HepG2 (cell line): ENCODE measurements around the gene STOM. TPM values are rescaled to one million over a fixed set of nuclear protein-coding genes. Genes with fewer than 3 reads are reported as not detected.

ENCODE experiments used
- AHR ChIP-seq: IDR thresholded peaks from 2 replicates; pipeline ENCODE4 v1.6.1; 2018; ENCODE audit warnings: missing genetic modification reagents, missing compliant biosample characterization
- ARNT ChIP-seq: fragments of 450-650 bp; IDR thresholded peaks from 2 replicates; pipeline ENCODE4 v1.6.1; 2017
- ATM ChIP-seq: fragments of 450-650 bp; IDR thresholded peaks from 2 replicates; pipeline ENCODE4 v1.7.1; 2017; ENCODE audit warnings: mild to moderate bottlenecking, borderline replicate concordance
- FOXC1 ChIP-seq: sonication (generic); formaldehyde crosslinking; IDR thresholded peaks from 2 replicates; pipeline ENCODE4 v1.8.0; 2022; ENCODE audit warnings: mild to moderate bottlenecking, missing genetic modification reagents, borderline replicate concordance
- MED1 ChIP-seq: sonication (generic); formaldehyde crosslinking; IDR thresholded peaks from 2 replicates; pipeline ENCODE4 v1.4.0; 2020; ENCODE audit warnings: missing genetic modification reagents
- REL ChIP-seq: sonication (generic); formaldehyde crosslinking; conservative IDR thresholded peaks from 2 replicates; pipeline ENCODE4 v1.8.0; 2022; ENCODE audit warnings: mild to moderate bottlenecking, missing genetic modification reagents, moderate library complexity
- SP2 ChIP-seq: sonication (generic); formaldehyde crosslinking; IDR thresholded peaks from 2 replicates; pipeline ENCODE4 v1.5.1; 2020; ENCODE audit warnings: mild to moderate bottlenecking, missing genetic modification reagents
- SRY ChIP-seq: sonication (generic); formaldehyde crosslinking; IDR thresholded peaks from 2 replicates; pipeline ENCODE4 v1.8.0; 2022; ENCODE audit warnings: mild to moderate bottlenecking, missing genetic modification reagents
- TOPORS ChIP-seq: sonication (generic); formaldehyde crosslinking; IDR thresholded peaks from 2 replicates; pipeline ENCODE4 v1.8.0; 2023; ENCODE audit warnings: mild to moderate bottlenecking, missing genetic modification reagents
- ZBTB8A ChIP-seq: sonication (generic); formaldehyde crosslinking; IDR thresholded peaks from 2 replicates; pipeline ENCODE4 v1.4.0; 2020; ENCODE audit warnings: mild to moderate bottlenecking, low read depth, missing genetic modification reagents, borderline replicate concordance
- ZNF253 ChIP-seq: sonication (generic); formaldehyde crosslinking; IDR thresholded peaks from 2 replicates; pipeline ENCODE4 v1.8.0; 2022; ENCODE audit warnings: mild to moderate bottlenecking, missing genetic modification reagents, borderline replicate concordance
- ZNF614 ChIP-seq: IDR thresholded peaks from 2 replicates; pipeline ENCODE4 v1.6.1; 2018; ENCODE audit warnings: missing biosample characterization, missing genetic modification reagents, inconsistent platforms, borderline replicate concordance
- ZNF766 ChIP-seq: sonication (generic); formaldehyde crosslinking; IDR thresholded peaks from 2 replicates; pipeline ENCODE4 v1.5.0; 2020; ENCODE audit warnings: missing genetic modification reagents, borderline replicate concordance
- ZNF768 ChIP-seq: sonication (generic); formaldehyde crosslinking; IDR thresholded peaks from 2 replicates; pipeline ENCODE4 v1.4.0; 2020; ENCODE audit warnings: missing genetic modification reagents
- ZNF850 ChIP-seq: sonication (generic); formaldehyde crosslinking; conservative IDR thresholded peaks from 2 replicates; pipeline ENCODE4 v1.9.0; 2021; ENCODE audit warnings: mild to moderate bottlenecking, missing genetic modification reagents
- ZSCAN9 ChIP-seq: IDR thresholded peaks from 2 replicates; pipeline ENCODE4 v1.6.1; 2016; ENCODE audit warnings: borderline replicate concordance
- polyA plus RNA-seq, 8 experiments: library from polyadenylated mRNA; depleted of rRNA in 3 of 8; stranded (reverse) in 7 of 8; unstranded in 1 of 8; fragments of >200 nt; fragmentation: Illumina TruSeq in 4 of 8; extraction: Trizol in 4 of 8; gene quantifications; 2 replicates each; pipeline versions ENCODE4 v1.2.1 to v1.2.3, GENCODE V29; 2011 to 2016; ENCODE audit warnings: low read depth in 4 of 8, missing spikeins in 1 of 8, mixed read lengths in 1 of 8; ENCODE audit not compliant: insufficient read depth in 1 of 8
- total RNA-seq, 5 experiments: library from RNA; depleted of rRNA; stranded (reverse); fragments of >200 nt; fragmentation: Illumina TruSeq; extraction: Trizol; gene quantifications; 2 replicates each; pipeline ENCODE4 v1.2.3, GENCODE V29; 2016; ENCODE audit warnings: low read depth in 1 of 5
- TF ChIP-seq, protein P1 (sequence below): sonication (generic); formaldehyde crosslinking; conservative IDR thresholded peaks from 2 replicates; pipeline ENCODE4 v1.8.0; 2022; ENCODE audit warnings: mild to moderate bottlenecking, moderate library complexity, missing genetic modification reagents
- TF ChIP-seq, protein P2 (sequence below): sonication (generic); formaldehyde crosslinking; IDR thresholded peaks from 2 replicates; pipeline ENCODE4 v1.4.0; 2020; ENCODE audit warnings: mild to moderate bottlenecking, missing genetic modification reagents
- TF ChIP-seq, protein P3 (sequence below), 2 experiments: sonication (generic) in 1 of 2; formaldehyde crosslinking in 1 of 2; IDR thresholded peaks; 2 replicates each; pipeline versions ENCODE4 v1.4.0 to v1.6.1; 2018 to 2020; ENCODE audit warnings: missing genetic modification reagents in 2 of 2, borderline replicate concordance in 1 of 2, low read depth in 1 of 2, mild to moderate bottlenecking in 1 of 2, missing biosample characterization in 1 of 2
- TF ChIP-seq, protein P4 (sequence below): sonication (generic); formaldehyde crosslinking; IDR thresholded peaks from 2 replicates; pipeline ENCODE4 v1.5.0; 2020; ENCODE audit warnings: missing genetic modification reagents
- TF ChIP-seq, protein P5 (sequence below): sonication (generic); formaldehyde crosslinking; conservative IDR thresholded peaks from 2 replicates; pipeline ENCODE4 v1.5.0; 2020; ENCODE audit warnings: missing genetic modification reagents
- TF ChIP-seq, protein P6 (sequence below): sonication (generic); formaldehyde crosslinking; IDR thresholded peaks from 2 replicates; pipeline ENCODE4 v1.5.0; 2020; ENCODE audit warnings: missing genetic modification reagents

The STOM gene
- total and polyA plus RNA-seq, 2 of the 13 experiments (the other 11 are each of a cell fraction or from before 2014, with no cell fraction given) = 43.6 to 165 TPM

DNA sequence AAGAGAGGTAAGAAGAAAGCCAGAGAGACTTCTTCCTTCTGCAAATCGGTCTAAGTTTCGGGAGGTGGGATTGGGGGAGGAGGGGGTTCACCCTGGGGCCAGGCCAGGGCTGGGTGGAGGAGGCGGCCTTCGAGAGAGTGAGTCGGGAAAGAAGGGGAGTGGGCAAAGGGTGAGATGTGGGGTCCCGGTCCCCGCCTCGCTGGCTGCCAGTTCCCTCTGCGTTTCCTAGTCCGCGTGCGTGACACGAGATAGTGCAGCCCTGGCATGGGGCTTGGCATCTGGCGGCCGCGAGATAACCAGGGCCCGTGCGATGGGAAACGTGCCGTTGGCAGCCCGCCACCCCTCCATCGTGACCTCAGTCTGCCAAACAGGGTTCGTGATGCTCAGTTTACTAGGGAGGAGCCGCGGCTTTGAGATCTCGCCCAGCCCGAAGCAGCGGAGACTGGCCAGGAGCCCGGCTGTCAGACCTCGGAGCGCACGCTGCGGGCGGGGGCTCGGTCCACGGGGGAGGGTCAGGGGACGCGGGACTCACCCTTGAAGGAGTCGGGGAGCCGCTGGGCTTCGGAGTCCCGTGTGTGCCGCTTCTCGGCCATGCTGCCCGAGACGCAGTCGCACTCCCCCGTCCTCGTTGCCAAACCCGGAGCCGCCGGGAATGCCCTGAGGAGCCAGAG lies at the start of gene STOM (continued):
- TF ChIP-seq, protein P1, sequence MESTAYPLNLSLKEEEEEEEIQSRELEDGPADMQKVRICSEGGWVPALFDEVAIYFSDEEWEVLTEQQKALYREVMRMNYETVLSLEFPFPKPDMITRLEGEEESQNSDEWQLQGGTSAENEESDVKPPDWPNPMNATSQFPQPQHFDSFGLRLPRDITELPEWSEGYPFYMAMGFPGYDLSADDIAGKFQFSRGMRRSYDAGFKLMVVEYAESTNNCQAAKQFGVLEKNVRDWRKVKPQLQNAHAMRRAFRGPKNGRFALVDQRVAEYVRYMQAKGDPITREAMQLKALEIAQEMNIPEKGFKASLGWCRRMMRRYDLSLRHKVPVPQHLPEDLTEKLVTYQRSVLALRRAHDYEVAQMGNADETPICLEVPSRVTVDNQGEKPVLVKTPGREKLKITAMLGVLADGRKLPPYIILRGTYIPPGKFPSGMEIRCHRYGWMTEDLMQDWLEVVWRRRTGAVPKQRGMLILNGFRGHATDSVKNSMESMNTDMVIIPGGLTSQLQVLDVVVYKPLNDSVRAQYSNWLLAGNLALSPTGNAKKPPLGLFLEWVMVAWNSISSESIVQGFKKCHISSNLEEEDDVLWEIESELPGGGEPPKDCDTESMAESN (CRISPR knock-in tag) = peak; percentile 78; the same call in 1 of the 2 replicates
- TF ChIP-seq, protein P2, sequence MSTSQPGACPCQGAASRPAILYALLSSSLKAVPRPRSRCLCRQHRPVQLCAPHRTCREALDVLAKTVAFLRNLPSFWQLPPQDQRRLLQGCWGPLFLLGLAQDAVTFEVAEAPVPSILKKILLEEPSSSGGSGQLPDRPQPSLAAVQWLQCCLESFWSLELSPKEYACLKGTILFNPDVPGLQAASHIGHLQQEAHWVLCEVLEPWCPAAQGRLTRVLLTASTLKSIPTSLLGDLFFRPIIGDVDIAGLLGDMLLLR (CRISPR knock-in tag) = peak; percentile 82; the same call in 1 of the 2 replicates
- no peak for TF ChIP-seq ZNF253 (CRISPR knock-in tag)
- TF ChIP-seq, protein P3, sequence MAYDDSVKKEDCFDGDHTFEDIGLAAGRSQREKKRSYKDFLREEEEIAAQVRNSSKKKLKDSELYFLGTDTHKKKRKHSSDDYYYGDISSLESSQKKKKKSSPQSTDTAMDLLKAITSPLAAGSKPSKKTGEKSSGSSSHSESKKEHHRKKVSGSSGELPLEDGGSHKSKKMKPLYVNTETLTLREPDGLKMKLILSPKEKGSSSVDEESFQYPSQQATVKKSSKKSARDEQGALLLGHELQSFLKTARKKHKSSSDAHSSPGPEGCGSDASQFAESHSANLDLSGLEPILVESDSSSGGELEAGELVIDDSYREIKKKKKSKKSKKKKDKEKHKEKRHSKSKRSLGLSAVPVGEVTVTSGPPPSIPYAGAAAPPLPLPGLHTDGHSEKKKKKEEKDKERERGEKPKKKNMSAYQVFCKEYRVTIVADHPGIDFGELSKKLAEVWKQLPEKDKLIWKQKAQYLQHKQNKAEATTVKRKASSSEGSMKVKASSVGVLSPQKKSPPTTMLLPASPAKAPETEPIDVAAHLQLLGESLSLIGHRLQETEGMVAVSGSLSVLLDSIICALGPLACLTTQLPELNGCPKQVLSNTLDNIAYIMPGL (CRISPR knock-in tag; IDR thresholded peaks at IDR 0.05; ENCODE audit: borderline replicate concordance in 1 of 2, low read depth in 1 of 2) = 0 out of 4 replicates have a peak, but pooled peaks of 1 of the 2 experiments have one; percentile 34
- no peak for TF ChIP-seq SP2 (CRISPR knock-in tag)
- TF ChIP-seq, protein P4, sequence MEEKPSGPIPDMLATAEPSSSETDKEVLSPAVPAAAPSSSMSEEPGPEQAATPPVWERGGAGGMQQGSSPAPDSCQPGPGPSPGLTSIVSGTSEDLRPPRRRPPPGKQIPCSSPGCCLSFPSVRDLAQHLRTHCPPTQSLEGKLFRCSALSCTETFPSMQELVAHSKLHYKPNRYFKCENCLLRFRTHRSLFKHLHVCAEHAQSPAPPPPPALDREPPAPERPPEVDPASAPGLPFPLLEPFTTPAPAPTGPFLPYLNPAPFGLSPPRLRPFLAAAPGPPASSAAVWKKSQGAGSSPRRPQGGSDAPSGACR (CRISPR knock-in tag) = peak; percentile 90
- peak; percentile 40; the same call in 1 of the 2 replicates for TF ChIP-seq MED1 (CRISPR knock-in tag)
- TF ChIP-seq TOPORS = no peak; the same call in 1 of the 2 replicates
- TF ChIP-seq FOXC1 (CRISPR knock-in tag) = peak; percentile 96
- TF ChIP-seq, protein P5, sequence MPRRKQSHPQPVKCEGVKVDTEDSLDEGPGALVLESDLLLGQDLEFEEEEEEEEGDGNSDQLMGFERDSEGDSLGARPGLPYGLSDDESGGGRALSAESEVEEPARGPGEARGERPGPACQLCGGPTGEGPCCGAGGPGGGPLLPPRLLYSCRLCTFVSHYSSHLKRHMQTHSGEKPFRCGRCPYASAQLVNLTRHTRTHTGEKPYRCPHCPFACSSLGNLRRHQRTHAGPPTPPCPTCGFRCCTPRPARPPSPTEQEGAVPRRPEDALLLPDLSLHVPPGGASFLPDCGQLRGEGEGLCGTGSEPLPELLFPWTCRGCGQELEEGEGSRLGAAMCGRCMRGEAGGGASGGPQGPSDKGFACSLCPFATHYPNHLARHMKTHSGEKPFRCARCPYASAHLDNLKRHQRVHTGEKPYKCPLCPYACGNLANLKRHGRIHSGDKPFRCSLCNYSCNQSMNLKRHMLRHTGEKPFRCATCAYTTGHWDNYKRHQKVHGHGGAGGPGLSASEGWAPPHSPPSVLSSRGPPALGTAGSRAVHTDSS (CRISPR knock-in tag) = 0 out of 2 replicates have a peak, but pooled peaks have one; percentile 41
- TF ChIP-seq ZBTB8A (CRISPR knock-in tag) = no peak
- TF ChIP-seq ZNF850 (CRISPR knock-in tag) = no peak
- TF ChIP-seq ZSCAN9 (CRISPR knock-in tag) = 0 out of 2 replicates have a peak, but pooled peaks have one; percentile 16
- 0 out of 2 replicates have a peak, but pooled peaks have one; percentile 55 for TF ChIP-seq ZNF766 (CRISPR knock-in tag)
- peak; percentile 54; the same call in 1 of the 2 replicates for TF ChIP-seq ZNF768 (CRISPR knock-in tag)
- TF ChIP-seq ARNT = no peak
- no peak for TF ChIP-seq REL (CRISPR knock-in tag)
- TF ChIP-seq SRY (CRISPR knock-in tag) = peak; percentile 72; the same call in 1 of the 2 replicates
- no peak for TF ChIP-seq ATM
- TF ChIP-seq ZNF614 = peak; percentile 82; the same call in 1 of the 2 replicates
- TF ChIP-seq, protein P6, sequence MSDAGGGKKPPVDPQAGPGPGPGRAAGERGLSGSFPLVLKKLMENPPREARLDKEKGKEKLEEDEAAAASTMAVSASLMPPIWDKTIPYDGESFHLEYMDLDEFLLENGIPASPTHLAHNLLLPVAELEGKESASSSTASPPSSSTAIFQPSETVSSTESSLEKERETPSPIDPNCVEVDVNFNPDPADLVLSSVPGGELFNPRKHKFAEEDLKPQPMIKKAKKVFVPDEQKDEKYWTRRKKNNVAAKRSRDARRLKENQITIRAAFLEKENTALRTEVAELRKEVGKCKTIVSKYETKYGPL = no peak
- TF ChIP-seq AHR (CRISPR knock-in tag) = peak; percentile 77; the same call in 1 of the 2 replicates
